Stimulated activated CD4-positive, alpha-beta T cell treated with anti-CD3 and anti-CD28 coated beads, Interleukin-4, amount 100 ng/mL, for 1 hour (primary cell): Measurements from ENCODE around the gene NCOA7.
"Not testable (repeated sequence)": the region's sequence is repeated elsewhere in the genome, so short reads cannot be mapped to it uniquely, and the experiment has no call there.

ENCODE experiments used
- DNase-seq: peaks from one replicate; pipeline ENCODE4 v3.0.0-alpha.2; 2020

The NCOA7 gene

GRCh38 chr6:125882243-125882642 is 91.5 kb downstream of the NCOA7 start:
- DNase-seq, result no peak

- DNase-seq, result no peak
Observed at GRCh38 chr6:125884634-125885371, 94.0 kb downstream of the NCOA7 start.

- no peak for DNase-seq
Observed at GRCh38 chr6:125886021-125886420, 95.3 kb downstream of the NCOA7 start.

GRCh38 chr6:125886914-125887313 is 96.2 kb downstream of the NCOA7 start:
- DNase-seq, result no peak

GRCh38 chr6:125887372-125887771 is 96.6 kb downstream of the NCOA7 start:
- no peak for DNase-seq

GRCh38 chr6:125888989-125889656 is 98.4 kb downstream of the NCOA7 start:
- DNase-seq, result no peak

GRCh38 chr6:125899726-125900182 is 109.0 kb downstream of the NCOA7 start:
- DNase-seq, result no peak

GRCh38 chr6:125904871-125905270 is 114.1 kb downstream of the NCOA7 start:
- peak; percentile 12 for DNase-seq

- DNase-seq, result peak; percentile 56
Observed at GRCh38 chr6:125906158-125906998, 115.6 kb downstream of the NCOA7 start.

- DNase-seq, result no peak
Observed at GRCh38 chr6:125910527-125910926, 119.8 kb downstream of the NCOA7 start.

GRCh38 chr6:125911051-125911451 is 120.3 kb downstream of the NCOA7 start:
- not testable (repeated sequence) for DNase-seq

GRCh38 chr6:125912430-125912829 is 121.7 kb downstream of the NCOA7 start:
- not testable (repeated sequence) for DNase-seq

- DNase-seq, result no peak
Observed at GRCh38 chr6:125913145-125913544, 122.4 kb downstream of the NCOA7 start.

GRCh38 chr6:125913864-125914351 is 123.1 kb downstream of the NCOA7 start:
- no peak for DNase-seq

GRCh38 chr6:125918230-125918629 is 127.5 kb downstream of the NCOA7 start:
- DNase-seq, result no peak

- peak; percentile 32 for DNase-seq
Observed at GRCh38 chr6:125918681-125919566, 128.2 kb downstream of the NCOA7 start.

GRCh38 chr6:125919618-125920017 is 128.9 kb downstream of the NCOA7 start:
- no peak for DNase-seq

GRCh38 chr6:125922322-125922860 is 131.6 kb downstream of the NCOA7 start:
- no peak for DNase-seq

- DNase-seq, result no peak
Observed at GRCh38 chr6:125923366-125923877, 132.7 kb downstream of the NCOA7 start.

GRCh38 chr6:125924169-125924568 is 133.4 kb downstream of the NCOA7 start:
- DNase-seq, result no peak

GRCh38 chr6:125924697-125925358 is 134.1 kb downstream of the NCOA7 start:
- DNase-seq, result no peak
